HCT116 (cell line): ENCODE results near the gene POLD1. TPM values are rescaled to one million over a fixed set of nuclear protein-coding genes. Genes with fewer than 3 reads are reported as not detected.

ENCODE experiments used
- ATAC-seq: fragments of 200-7000 bp; cut with Tn5 transposase; 2 replicates; pipeline ENCODE4 v1.9.1; 2020; ENCODE audit warnings: mild to moderate bottlenecking, moderate library complexity
- BruUV-seq: library from RNA; stranded (reverse); fragments of 400-500 nt; replicated peaks from 2 replicates; lab custom pipeline; 2021; lab: Mats Ljungman, UMichigan
- CTCF ChIA-PET: fragments of 300-600 bp; sonication (Branson Sonifier 250); formaldehyde crosslinking; loops from one replicate; lab custom pipeline; 2021; ENCODE audit warnings: antibody characterized with exemption; lab: Charles Lee
- POLR2A ChIA-PET: fragments of 300-600, 350-600 bp; sonication (Branson Sonifier 250); formaldehyde crosslinking; loops from one replicate; lab custom pipeline; 2021; ENCODE audit warnings: antibody characterized with exemption; lab: Charles Lee
- RAD21 ChIA-PET, 2 experiments: fragments of 300-600 bp; sonication (Branson Sonifier 250); formaldehyde crosslinking; loops; one replicate each; lab custom pipeline; 2023; ENCODE audit warnings: low total read pairs in 2 of 2; ENCODE audit not compliant: uncharacterized antibody in 2 of 2, unreplicated experiment in 2 of 2, low non-redundant PET in 1 of 2; lab: Charles Lee
- DNase-seq: peaks from one replicate; pipeline ENCODE4 v3.0.0-alpha.2; 2010; ENCODE audit warnings: low read depth, low spot score
- H2AFZ ChIP-seq: fragments of 200-600 bp; shearing (Covaris generic), sonication (generic); 2 replicates; pipeline ENCODE4 v1.6.1; 2017; ENCODE audit warnings: low read depth, mixed run types, mixed read lengths, antibody characterized with exemption, low read length; ENCODE audit not compliant: poor library complexity, severe bottlenecking
- H3K27ac ChIP-seq: 2 replicates; pipeline ENCODE4 v1.5.1; 2012; ENCODE audit warnings: low read depth, low read length
- H3K27me3 ChIP-seq: fragments of 200-600 bp; sonication (generic); 2 replicates; pipeline ENCODE4 v1.6.1; 2016; ENCODE audit warnings: mixed run types, low read length, mixed read lengths; ENCODE audit not compliant: insufficient read depth
- H3K36me3 ChIP-seq, 2 experiments: fragments of 200-500 bp in 1 of 2; fragments of 200-600 bp in 1 of 2; sonication (Bioruptor generic) in 1 of 2; sonication (generic) in 1 of 2; 2 replicates each; pipeline versions ENCODE4 v1.5.1 to v1.6.1; 2014 to 2016; ENCODE audit warnings: low read length in 2 of 2, inconsistent platforms in 1 of 2, mixed read lengths in 1 of 2, mixed run types in 1 of 2; ENCODE audit not compliant: insufficient read depth in 2 of 2, control insufficient read depth in 1 of 2
- H3K4me1 ChIP-seq, 2 experiments: fragments of 200-600 bp in 1 of 2; sonication (generic) in 1 of 2; 2 replicates each; pipeline versions ENCODE4 v1.5.1 to v1.6.1; 2012 to 2017; ENCODE audit warnings: low read length in 2 of 2, inconsistent platforms in 1 of 2, mild to moderate bottlenecking in 1 of 2, mixed read lengths in 1 of 2, mixed run types in 1 of 2, moderate library complexity in 1 of 2; ENCODE audit not compliant: insufficient read depth in 2 of 2, control insufficient read depth in 1 of 2
- H3K4me2 ChIP-seq: fragments of 200-600 bp; sonication (generic); 2 replicates; pipeline ENCODE4 v1.6.1; 2017; ENCODE audit warnings: mixed run types, low read length, mixed read lengths
- H3K4me3 ChIP-seq, 2 experiments: fragments of 200-600 bp in 1 of 2; sonication (generic) in 1 of 2; replicated peaks in 1 of 2; 2 replicates each; pipeline ENCODE4 v1.5.1; 2011 to 2016; ENCODE audit warnings: low read length in 2 of 2, control low read depth in 1 of 2, low read depth in 1 of 2, mild to moderate bottlenecking in 1 of 2, mixed read lengths in 1 of 2, mixed run types in 1 of 2
- H3K79me2 ChIP-seq: fragments of 200-600 bp; sonication (generic); 2 replicates; pipeline ENCODE4 v1.6.1; 2017; ENCODE audit warnings: mild to moderate bottlenecking, mixed run types, low read length, moderate library complexity, mixed read lengths; ENCODE audit not compliant: insufficient read depth
- H3K9ac ChIP-seq: fragments of 200-600 bp; sonication (generic); 2 replicates; pipeline ENCODE4 v1.6.1; 2016; ENCODE audit warnings: low read length, mixed read lengths
- H3K9me2 ChIP-seq: fragments of 200-600 bp; sonication (generic), shearing (Covaris generic); 2 replicates; pipeline ENCODE4 v1.6.1; 2017; ENCODE audit warnings: mixed run types, mild to moderate bottlenecking, moderate library complexity; ENCODE audit not compliant: insufficient read depth
- H3K9me3 ChIP-seq, 2 experiments: fragments of 200-500 bp in 1 of 2; fragments of 200-600 bp in 1 of 2; sonication (Bioruptor generic) in 1 of 2; sonication (generic) in 1 of 2; 2 replicates each; pipeline ENCODE4 v1.6.1; 2014 to 2017; ENCODE audit warnings: low read length in 2 of 2, mixed read lengths in 2 of 2, inconsistent platforms in 1 of 2, low read depth in 1 of 2, mild to moderate bottlenecking in 1 of 2, mixed run types in 1 of 2, moderate library complexity in 1 of 2; ENCODE audit not compliant: control insufficient read depth in 1 of 2, insufficient read depth in 1 of 2
- H4K20me1 ChIP-seq: fragments of 200-600 bp; sonication (generic), shearing (Covaris generic); 2 replicates; pipeline ENCODE4 v1.6.1; 2017; ENCODE audit warnings: mixed run types, mild to moderate bottlenecking, moderate library complexity; ENCODE audit not compliant: insufficient read depth
- CBX3 ChIP-seq: IDR thresholded peaks from 2 replicates; pipeline ENCODE4 v1.6.1; 2012; ENCODE audit warnings: low read depth
- CEBPB ChIP-seq: IDR thresholded peaks from 2 replicates; pipeline ENCODE4 v1.6.1; 2012; ENCODE audit warnings: low read depth
- EZH2 ChIP-seq: fragments of 200-600 bp; sonication (generic); IDR thresholded peaks from 2 replicates; pipeline ENCODE4 v1.6.1; 2017; ENCODE audit warnings: antibody characterized with exemption, mixed run types
- EZH2phosphoT487 ChIP-seq: fragments of 200-600 bp; IDR thresholded peaks from 2 replicates; pipeline ENCODE4 v1.6.1; 2018; ENCODE audit warnings: antibody characterized with exemption, borderline replicate concordance
- FOSL1 ChIP-seq: IDR thresholded peaks from 2 replicates; pipeline ENCODE4 v1.6.1; 2012; ENCODE audit warnings: low read depth
- POLR2A ChIP-seq: IDR thresholded peaks from 2 replicates; pipeline ENCODE4 v1.7.0; 2011; ENCODE audit warnings: borderline replicate concordance; ENCODE audit not compliant: insufficient read depth, insufficient read length; ENCODE audit errors: extremely low read depth
- SIN3A ChIP-seq: IDR thresholded peaks from 2 replicates; pipeline ENCODE4 v1.6.1; 2012; ENCODE audit warnings: low read depth
- SP1 ChIP-seq: IDR thresholded peaks from 2 replicates; pipeline ENCODE4 v1.6.1; 2012; ENCODE audit warnings: low read depth
- SRF ChIP-seq: IDR thresholded peaks from 2 replicates; pipeline ENCODE4 v1.6.1; 2012; ENCODE audit warnings: low read depth
- TCF7L2 ChIP-seq: IDR thresholded peaks from 2 replicates; pipeline ENCODE4 v1.7.0; 2011; ENCODE audit warnings: borderline replicate concordance, inconsistent platforms; ENCODE audit not compliant: insufficient read depth, insufficient read length; ENCODE audit errors: extremely low read depth
- YY1 ChIP-seq: IDR thresholded peaks from 2 replicates; pipeline ENCODE4 v1.6.1; 2011; ENCODE audit warnings: low read length, low read depth, moderate library complexity, mild to moderate bottlenecking; ENCODE audit not compliant: insufficient replicate concordance; ENCODE audit errors: extremely low read depth
- ZFX ChIP-seq: fragments of 450-650 bp; IDR thresholded peaks from 2 replicates; pipeline ENCODE4 v1.6.1; 2017
- intact Hi-C: fragments of 100-400 bp; cut with micrococcal nuclease; formaldehyde crosslinking; loops from 2 replicates; pipeline ENCODE4 v1.10.0; 2022
- total RNA-seq: library from RNA; stranded (reverse); gene quantifications from one replicate; pipeline ENCODE4 v1.2.1, GENCODE V29; 2021; ENCODE audit not compliant: unreplicated experiment
- TF ChIP-seq, protein P1 (sequence below): IDR thresholded peaks from 2 replicates; pipeline ENCODE4 v1.6.1; 2012
- TF ChIP-seq, protein P2 (sequence below), 3 experiments: fragments of 200-600 bp in 1 of 3; sonication (generic) in 1 of 3; IDR thresholded peaks in 2 of 3; conservative IDR thresholded peaks in 1 of 3; 2 replicates each; pipeline ENCODE4 v1.5.1; 2012 to 2017; ENCODE audit warnings: low read depth in 2 of 3, low read length in 2 of 3, antibody characterized with exemption in 1 of 3, borderline replicate concordance in 1 of 3, control low read depth in 1 of 3, mild to moderate bottlenecking in 1 of 3, mixed read lengths in 1 of 3, mixed run types in 1 of 3, moderate library complexity in 1 of 3; ENCODE audit not compliant: insufficient read depth in 1 of 3
- TF ChIP-seq, protein P3 (sequence below): IDR thresholded peaks from 2 replicates; pipeline ENCODE4 v1.6.1; 2012

POLD1 gene
- total RNA-seq, 1 experiment from 2014 or later = 122 TPM

DNA sequence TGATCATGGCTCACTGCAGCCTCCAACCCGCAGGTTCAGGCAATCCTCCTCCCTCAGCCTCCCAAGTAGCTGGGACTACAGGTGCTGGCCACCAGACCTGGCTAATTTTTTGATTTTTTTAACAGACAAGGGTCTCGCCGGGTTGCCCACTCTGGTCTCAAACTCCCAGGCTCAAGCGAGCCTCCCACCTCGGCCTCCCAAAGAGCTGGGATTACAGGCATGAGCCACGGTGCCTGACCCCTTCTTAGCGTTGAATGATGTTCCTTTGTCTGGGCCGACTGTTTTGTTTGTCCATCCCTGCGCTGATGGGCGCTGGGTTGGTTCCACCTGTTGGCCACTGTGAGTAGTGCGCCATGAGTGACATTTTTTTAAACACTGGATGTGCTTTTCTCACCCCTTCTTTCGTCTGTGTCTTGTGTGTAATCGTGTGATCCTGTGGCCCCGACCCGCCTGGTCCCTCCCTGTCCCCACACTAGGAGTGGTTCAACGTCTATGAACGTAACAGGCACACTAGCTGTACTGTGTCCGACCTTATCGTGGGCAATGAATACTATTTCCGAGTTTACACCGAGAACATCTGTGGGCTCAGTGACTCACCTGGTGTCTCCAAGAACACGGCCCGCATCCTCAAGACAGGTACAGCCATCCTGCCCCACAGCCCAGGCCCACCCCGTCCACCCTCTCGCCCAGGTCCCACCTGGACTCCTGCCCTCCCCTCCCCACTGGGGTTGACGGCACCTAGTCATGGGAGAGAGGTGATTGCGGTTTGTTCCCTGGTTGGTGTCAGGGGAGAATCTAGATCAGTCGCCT is 77.1 kb downstream of the POLD1 start (continued):
- TF ChIP-seq, protein P1, sequence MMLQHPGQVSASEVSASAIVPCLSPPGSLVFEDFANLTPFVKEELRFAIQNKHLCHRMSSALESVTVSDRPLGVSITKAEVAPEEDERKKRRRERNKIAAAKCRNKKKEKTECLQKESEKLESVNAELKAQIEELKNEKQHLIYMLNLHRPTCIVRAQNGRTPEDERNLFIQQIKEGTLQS = no peak

DNA sequence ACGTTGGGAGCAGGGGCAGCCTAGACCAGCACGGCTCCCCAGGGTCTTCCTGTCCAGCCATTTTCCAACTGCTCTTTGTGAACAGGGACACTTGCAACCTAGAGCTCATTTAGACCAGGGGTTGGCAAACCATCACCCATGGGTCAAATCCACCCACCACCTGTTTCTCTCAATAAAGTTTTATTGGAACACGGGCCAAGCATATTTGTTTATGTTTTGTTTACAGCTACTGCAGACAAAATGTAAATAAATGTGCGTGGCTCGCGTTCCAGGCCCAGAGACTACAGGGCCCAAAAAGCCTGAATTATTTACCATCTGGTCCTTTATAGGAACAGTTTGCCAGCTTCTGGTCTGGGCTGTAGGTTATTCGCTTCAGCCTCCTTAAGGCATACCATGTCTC is 78.8 kb downstream of the POLD1 start:
- no peak for ATAC-seq
- H3K9ac ChIP-seq = no peak overlapping the region
- H3K9me2 ChIP-seq = no peaks in the 10 kb centered on the region
- intact Hi-C loops = no loop called here
- TF ChIP-seq POLR2A = no peak
- no peak for TF ChIP-seq SRF
- no peak for TF ChIP-seq SIN3A
- no peak for TF ChIP-seq EZH2phosphoT487
- TF ChIP-seq, protein P2, sequence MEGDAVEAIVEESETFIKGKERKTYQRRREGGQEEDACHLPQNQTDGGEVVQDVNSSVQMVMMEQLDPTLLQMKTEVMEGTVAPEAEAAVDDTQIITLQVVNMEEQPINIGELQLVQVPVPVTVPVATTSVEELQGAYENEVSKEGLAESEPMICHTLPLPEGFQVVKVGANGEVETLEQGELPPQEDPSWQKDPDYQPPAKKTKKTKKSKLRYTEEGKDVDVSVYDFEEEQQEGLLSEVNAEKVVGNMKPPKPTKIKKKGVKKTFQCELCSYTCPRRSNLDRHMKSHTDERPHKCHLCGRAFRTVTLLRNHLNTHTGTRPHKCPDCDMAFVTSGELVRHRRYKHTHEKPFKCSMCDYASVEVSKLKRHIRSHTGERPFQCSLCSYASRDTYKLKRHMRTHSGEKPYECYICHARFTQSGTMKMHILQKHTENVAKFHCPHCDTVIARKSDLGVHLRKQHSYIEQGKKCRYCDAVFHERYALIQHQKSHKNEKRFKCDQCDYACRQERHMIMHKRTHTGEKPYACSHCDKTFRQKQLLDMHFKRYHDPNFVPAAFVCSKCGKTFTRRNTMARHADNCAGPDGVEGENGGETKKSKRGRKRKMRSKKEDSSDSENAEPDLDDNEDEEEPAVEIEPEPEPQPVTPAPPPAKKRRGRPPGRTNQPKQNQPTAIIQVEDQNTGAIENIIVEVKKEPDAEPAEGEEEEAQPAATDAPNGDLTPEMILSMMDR (IDR thresholded peaks at IDR 0.05 in 2 of 3, conservative IDR thresholded peaks at IDR 0.05 in 1 of 3; ENCODE audit: borderline replicate concordance in 1 of 3, insufficient read depth in 1 of 3, low read depth in 2 of 3, low read length in 2 of 3) = no peak
- TF ChIP-seq TCF7L2 = no peak
- no peak for TF ChIP-seq EZH2
- TF ChIP-seq ZFX = no peak
- TF ChIP-seq CEBPB = no peak
- no peak for TF ChIP-seq CBX3
- no peak for TF ChIP-seq YY1
- no peak for TF ChIP-seq FOSL1
- TF ChIP-seq, protein P3, sequence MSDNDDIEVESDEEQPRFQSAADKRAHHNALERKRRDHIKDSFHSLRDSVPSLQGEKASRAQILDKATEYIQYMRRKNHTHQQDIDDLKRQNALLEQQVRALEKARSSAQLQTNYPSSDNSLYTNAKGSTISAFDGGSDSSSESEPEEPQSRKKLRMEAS = no peak
- TF ChIP-seq, protein P1 = no peak
- TF ChIP-seq SP1 = no peak
- TF ChIP-seq, all 23 proteins: peak for 0
- Histone ChIP-seq H3K27ac (no peak overlapping the region), H3K4me1 (peaks cover 19 to 47% of the 10 kb centered on the region in 2 experiments), H4K20me1 (no peaks in the 10 kb centered on the region), H3K4me3 (no peak overlapping the region), H3K9me3 (no peaks in the 10 kb centered on the region), H2AFZ (no peak overlapping the region), H3K27me3 (no peaks in the 10 kb centered on the region), H3K36me3 (no peaks in the 10 kb centered on the region), H3K4me2 (no peak overlapping the region), H3K79me2 (no peaks in the 10 kb centered on the region)
- no peak for DNase-seq
- no TSS peak for BruUV-seq
- ChIA-PET POLR2A (no interaction called here), RAD21 (no interaction called here), CTCF (interaction anchor here (1.5 kb wide), 1 partner anchor 94 kb away, joined by 7 read pairs; no protein-coding TSS in a partner anchor)
